HepG2 (cell line): ENCODE results near the gene TTC16. TPM values are rescaled to one million over a fixed set of nuclear protein-coding genes. Genes with fewer than 3 reads are reported as not detected.

Source experiments
- HMGA1 ChIP-seq: sonication (generic); formaldehyde crosslinking; conservative IDR thresholded peaks from 2 replicates; pipeline ENCODE4 v1.4.0; 2020; ENCODE audit warnings: missing genetic modification reagents
- MAFF ChIP-seq: IDR thresholded peaks from 2 replicates; pipeline ENCODE4 v1.6.1; 2011; ENCODE audit warnings: low read depth, low read length, improper control_type of control experiment
- SIX4 ChIP-seq: sonication (generic); formaldehyde crosslinking; IDR thresholded peaks from 2 replicates; pipeline ENCODE4 v1.4.0; 2020; ENCODE audit warnings: missing genetic modification reagents
- SNAPC2 ChIP-seq: sonication (generic); formaldehyde crosslinking; IDR thresholded peaks from 2 replicates; pipeline ENCODE4 v1.8.1; 2022; ENCODE audit warnings: mild to moderate bottlenecking, missing genetic modification reagents
- TBX3 ChIP-seq: fragments of 450-650 bp; IDR thresholded peaks from 2 replicates; pipeline ENCODE4 v1.6.1; 2017; ENCODE audit warnings: antibody characterized with exemption, mild to moderate bottlenecking, inconsistent platforms, borderline replicate concordance
- THAP11 ChIP-seq: IDR thresholded peaks from 2 replicates; pipeline ENCODE4 v1.6.1; 2016; ENCODE audit warnings: missing biosample characterization, missing genetic modification reagents
- ZNF12 ChIP-seq: sonication (generic); formaldehyde crosslinking; IDR thresholded peaks from 2 replicates; pipeline ENCODE4 v1.5.0; 2020; ENCODE audit warnings: missing genetic modification reagents
- ZNF292 ChIP-seq: sonication (generic); formaldehyde crosslinking; IDR thresholded peaks from 2 replicates; pipeline ENCODE4 v1.8.1; 2022; ENCODE audit warnings: mild to moderate bottlenecking, low read depth, missing genetic modification reagents, borderline replicate concordance
- ZNF616 ChIP-seq: sonication (generic); formaldehyde crosslinking; IDR thresholded peaks from 2 replicates; pipeline ENCODE4 v1.5.0; 2020; ENCODE audit warnings: low read depth, mild to moderate bottlenecking, missing genetic modification reagents
- ZNF75D ChIP-seq: sonication (generic); formaldehyde crosslinking; IDR thresholded peaks from 2 replicates; pipeline ENCODE4 v1.8.1; 2023; ENCODE audit warnings: missing genetic modification reagents, mild to moderate bottlenecking, borderline replicate concordance
- ZNF780A ChIP-seq: sonication (generic); formaldehyde crosslinking; IDR thresholded peaks from 2 replicates; pipeline ENCODE4 v1.8.0; 2022; ENCODE audit warnings: mild to moderate bottlenecking, missing genetic modification reagents, moderate library complexity
- ZNF790 ChIP-seq: sonication (generic); formaldehyde crosslinking; IDR thresholded peaks from 2 replicates; pipeline ENCODE4 v1.8.0; 2022; ENCODE audit warnings: missing genetic modification reagents, mild to moderate bottlenecking, borderline replicate concordance
- ZNF850 ChIP-seq: sonication (generic); formaldehyde crosslinking; conservative IDR thresholded peaks from 2 replicates; pipeline ENCODE4 v1.9.0; 2021; ENCODE audit warnings: mild to moderate bottlenecking, missing genetic modification reagents
- polyA plus RNA-seq, 8 experiments: library from polyadenylated mRNA; depleted of rRNA in 3 of 8; stranded (reverse) in 7 of 8; unstranded in 1 of 8; fragments of >200 nt; fragmentation: Illumina TruSeq in 4 of 8; extraction: Trizol in 4 of 8; gene quantifications; 2 replicates each; pipeline versions ENCODE4 v1.2.1 to v1.2.3, GENCODE V29; 2011 to 2016; ENCODE audit warnings: low read depth in 4 of 8, missing spikeins in 1 of 8, mixed read lengths in 1 of 8; ENCODE audit not compliant: insufficient read depth in 1 of 8
- total RNA-seq, 5 experiments: library from RNA; depleted of rRNA; stranded (reverse); fragments of >200 nt; fragmentation: Illumina TruSeq; extraction: Trizol; gene quantifications; 2 replicates each; pipeline ENCODE4 v1.2.3, GENCODE V29; 2016; ENCODE audit warnings: low read depth in 1 of 5
- TF ChIP-seq, protein P1 (sequence below): sonication (generic); formaldehyde crosslinking; IDR thresholded peaks from 2 replicates; pipeline ENCODE4 v1.4.0; 2020; ENCODE audit warnings: missing genetic modification reagents
- TF ChIP-seq, protein P2 (sequence below): fragments of 450-650 bp; IDR thresholded peaks from 2 replicates; pipeline ENCODE4 v1.6.1; 2017; ENCODE audit warnings: mild to moderate bottlenecking
- TF ChIP-seq, protein P3 (sequence below): sonication (generic); formaldehyde crosslinking; IDR thresholded peaks from 2 replicates; pipeline ENCODE4 v1.4.0; 2020; ENCODE audit warnings: mild to moderate bottlenecking, missing genetic modification reagents, borderline replicate concordance
- TF ChIP-seq, protein P4 (sequence below): sonication (generic); formaldehyde crosslinking; IDR thresholded peaks from 2 replicates; pipeline ENCODE4 v1.4.0; 2020; ENCODE audit warnings: mild to moderate bottlenecking, missing genetic modification reagents

TTC16 gene
- total and polyA plus RNA-seq, 2 of the 13 experiments (the other 11 are each of a cell fraction or from before 2014, with no cell fraction given): not detected

DNA sequence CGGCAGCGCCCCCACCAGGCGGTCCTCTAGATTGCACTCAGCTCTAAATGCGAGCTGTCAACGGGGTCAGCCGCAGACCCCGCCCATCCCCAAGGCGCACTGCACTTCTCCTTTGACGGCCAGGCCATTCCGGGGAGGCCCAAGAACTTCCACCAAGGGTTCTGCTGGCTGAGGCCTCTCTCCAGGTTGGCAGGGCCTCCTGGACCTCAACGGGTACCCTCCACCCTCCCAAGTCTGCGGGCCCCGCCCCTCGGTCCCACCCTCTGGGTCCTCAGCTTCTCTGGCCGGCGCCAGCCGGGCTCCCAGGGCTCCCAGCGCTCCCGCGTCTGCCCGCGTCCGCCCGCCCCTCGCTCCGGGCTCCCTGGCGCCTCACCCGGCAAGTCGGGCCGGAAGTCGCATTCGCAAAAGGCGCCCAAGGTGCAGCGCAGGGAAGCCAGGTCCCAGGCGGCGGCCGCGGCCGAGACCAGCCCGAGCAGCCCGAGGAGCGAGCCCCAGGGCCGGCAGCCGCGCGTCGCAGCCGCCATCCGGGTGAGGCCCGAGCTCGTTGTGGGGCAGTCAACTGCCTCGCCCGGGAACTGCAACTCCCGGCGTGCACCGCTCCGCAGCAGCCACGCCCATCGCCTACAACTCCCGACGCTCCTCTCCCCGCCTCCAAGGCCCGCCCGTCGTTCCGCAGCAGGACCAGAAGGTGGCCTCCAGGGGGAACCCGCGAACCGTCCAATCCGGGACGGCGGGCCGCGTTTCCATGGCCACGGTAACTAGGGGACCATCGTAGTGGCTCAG, 19.1 kb downstream of the TTC16 start, which contains the start of gene TOR2A (continued):
- TF ChIP-seq SNAPC2 (CRISPR knock-in tag) (no peak), TBX3 (no peak), THAP11 (CRISPR knock-in tag) (peak; percentile 99), ZNF850 (CRISPR knock-in tag) (no peak), ZNF780A (no peak), ZNF790 (CRISPR knock-in tag) (no peak), HMGA1 (CRISPR knock-in tag) (no peak), ZNF12 (CRISPR knock-in tag) (no peak), ZNF616 (CRISPR knock-in tag) (no peak), ZNF75D (CRISPR knock-in tag) (no peak), MAFF (no peak), SIX4 (CRISPR knock-in tag) (no peak), ZNF292 (no peak)
- TF ChIP-seq, protein P1, sequence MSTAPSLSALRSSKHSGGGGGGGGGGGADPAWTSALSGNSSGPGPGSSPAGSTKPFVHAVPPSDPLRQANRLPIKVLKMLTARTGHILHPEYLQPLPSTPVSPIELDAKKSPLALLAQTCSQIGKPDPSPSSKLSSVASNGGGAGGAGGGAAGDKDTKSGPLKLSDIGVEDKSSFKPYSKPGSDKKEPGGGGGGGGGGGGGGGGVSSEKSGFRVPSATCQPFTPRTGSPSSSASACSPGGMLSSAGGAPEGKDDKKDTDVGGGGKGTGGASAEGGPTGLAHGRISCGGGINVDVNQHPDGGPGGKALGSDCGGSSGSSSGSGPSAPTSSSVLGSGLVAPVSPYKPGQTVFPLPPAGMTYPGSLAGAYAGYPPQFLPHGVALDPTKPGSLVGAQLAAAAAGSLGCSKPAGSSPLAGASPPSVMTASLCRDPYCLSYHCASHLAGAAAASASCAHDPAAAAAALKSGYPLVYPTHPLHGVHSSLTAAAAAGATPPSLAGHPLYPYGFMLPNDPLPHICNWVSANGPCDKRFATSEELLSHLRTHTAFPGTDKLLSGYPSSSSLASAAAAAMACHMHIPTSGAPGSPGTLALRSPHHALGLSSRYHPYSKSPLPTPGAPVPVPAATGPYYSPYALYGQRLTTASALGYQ (CRISPR knock-in tag): no peak
- TF ChIP-seq, protein P2, sequence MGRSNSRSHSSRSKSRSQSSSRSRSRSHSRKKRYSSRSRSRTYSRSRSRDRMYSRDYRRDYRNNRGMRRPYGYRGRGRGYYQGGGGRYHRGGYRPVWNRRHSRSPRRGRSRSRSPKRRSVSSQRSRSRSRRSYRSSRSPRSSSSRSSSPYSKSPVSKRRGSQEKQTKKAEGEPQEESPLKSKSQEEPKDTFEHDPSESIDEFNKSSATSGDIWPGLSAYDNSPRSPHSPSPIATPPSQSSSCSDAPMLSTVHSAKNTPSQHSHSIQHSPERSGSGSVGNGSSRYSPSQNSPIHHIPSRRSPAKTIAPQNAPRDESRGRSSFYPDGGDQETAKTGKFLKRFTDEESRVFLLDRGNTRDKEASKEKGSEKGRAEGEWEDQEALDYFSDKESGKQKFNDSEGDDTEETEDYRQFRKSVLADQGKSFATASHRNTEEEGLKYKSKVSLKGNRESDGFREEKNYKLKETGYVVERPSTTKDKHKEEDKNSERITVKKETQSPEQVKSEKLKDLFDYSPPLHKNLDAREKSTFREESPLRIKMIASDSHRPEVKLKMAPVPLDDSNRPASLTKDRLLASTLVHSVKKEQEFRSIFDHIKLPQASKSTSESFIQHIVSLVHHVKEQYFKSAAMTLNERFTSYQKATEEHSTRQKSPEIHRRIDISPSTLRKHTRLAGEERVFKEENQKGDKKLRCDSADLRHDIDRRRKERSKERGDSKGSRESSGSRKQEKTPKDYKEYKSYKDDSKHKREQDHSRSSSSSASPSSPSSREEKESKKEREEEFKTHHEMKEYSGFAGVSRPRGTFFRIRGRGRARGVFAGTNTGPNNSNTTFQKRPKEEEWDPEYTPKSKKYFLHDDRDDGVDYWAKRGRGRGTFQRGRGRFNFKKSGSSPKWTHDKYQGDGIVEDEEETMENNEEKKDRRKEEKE: no peak
- TF ChIP-seq, protein P3, sequence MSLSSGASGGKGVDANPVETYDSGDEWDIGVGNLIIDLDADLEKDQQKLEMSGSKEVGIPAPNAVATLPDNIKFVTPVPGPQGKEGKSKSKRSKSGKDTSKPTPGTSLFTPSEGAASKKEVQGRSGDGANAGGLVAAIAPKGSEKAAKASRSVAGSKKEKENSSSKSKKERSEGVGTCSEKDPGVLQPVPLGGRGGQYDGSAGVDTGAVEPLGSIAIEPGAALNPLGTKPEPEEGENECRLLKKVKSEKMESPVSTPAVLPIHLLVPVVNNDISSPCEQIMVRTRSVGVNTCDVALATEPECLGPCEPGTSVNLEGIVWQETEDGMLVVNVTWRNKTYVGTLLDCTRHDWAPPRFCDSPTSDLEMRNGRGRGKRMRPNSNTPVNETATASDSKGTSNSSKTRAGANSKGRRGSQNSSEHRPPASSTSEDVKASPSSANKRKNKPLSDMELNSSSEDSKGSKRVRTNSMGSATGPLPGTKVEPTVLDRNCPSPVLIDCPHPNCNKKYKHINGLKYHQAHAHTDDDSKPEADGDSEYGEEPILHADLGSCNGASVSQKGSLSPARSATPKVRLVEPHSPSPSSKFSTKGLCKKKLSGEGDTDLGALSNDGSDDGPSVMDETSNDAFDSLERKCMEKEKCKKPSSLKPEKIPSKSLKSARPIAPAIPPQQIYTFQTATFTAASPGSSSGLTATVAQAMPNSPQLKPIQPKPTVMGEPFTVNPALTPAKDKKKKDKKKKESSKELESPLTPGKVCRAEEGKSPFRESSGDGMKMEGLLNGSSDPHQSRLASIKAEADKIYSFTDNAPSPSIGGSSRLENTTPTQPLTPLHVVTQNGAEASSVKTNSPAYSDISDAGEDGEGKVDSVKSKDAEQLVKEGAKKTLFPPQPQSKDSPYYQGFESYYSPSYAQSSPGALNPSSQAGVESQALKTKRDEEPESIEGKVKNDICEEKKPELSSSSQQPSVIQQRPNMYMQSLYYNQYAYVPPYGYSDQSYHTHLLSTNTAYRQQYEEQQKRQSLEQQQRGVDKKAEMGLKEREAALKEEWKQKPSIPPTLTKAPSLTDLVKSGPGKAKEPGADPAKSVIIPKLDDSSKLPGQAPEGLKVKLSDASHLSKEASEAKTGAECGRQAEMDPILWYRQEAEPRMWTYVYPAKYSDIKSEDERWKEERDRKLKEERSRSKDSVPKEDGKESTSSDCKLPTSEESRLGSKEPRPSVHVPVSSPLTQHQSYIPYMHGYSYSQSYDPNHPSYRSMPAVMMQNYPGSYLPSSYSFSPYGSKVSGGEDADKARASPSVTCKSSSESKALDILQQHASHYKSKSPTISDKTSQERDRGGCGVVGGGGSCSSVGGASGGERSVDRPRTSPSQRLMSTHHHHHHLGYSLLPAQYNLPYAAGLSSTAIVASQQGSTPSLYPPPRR (CRISPR knock-in tag): no peak; the same call in 1 of the 2 replicates
- TF ChIP-seq, protein P4, sequence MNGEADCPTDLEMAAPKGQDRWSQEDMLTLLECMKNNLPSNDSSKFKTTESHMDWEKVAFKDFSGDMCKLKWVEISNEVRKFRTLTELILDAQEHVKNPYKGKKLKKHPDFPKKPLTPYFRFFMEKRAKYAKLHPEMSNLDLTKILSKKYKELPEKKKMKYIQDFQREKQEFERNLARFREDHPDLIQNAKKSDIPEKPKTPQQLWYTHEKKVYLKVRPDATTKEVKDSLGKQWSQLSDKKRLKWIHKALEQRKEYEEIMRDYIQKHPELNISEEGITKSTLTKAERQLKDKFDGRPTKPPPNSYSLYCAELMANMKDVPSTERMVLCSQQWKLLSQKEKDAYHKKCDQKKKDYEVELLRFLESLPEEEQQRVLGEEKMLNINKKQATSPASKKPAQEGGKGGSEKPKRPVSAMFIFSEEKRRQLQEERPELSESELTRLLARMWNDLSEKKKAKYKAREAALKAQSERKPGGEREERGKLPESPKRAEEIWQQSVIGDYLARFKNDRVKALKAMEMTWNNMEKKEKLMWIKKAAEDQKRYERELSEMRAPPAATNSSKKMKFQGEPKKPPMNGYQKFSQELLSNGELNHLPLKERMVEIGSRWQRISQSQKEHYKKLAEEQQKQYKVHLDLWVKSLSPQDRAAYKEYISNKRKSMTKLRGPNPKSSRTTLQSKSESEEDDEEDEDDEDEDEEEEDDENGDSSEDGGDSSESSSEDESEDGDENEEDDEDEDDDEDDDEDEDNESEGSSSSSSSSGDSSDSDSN (CRISPR knock-in tag): peak; percentile 41; the same call in 1 of the 2 replicates
